Esophagus squamous epithelium (tissue), 5 donors: ENCODE measurements around the gene CHAC2. TPM values are rescaled to one million over a fixed set of nuclear protein-coding genes. Genes with fewer than 3 reads are reported as not detected.
"Not testable (repeated sequence)": the region's sequence is repeated elsewhere in the genome, so short reads cannot be mapped to it uniquely, and the experiment has no call there.

Experiments used
- DNase-seq: peaks from one replicate; lab custom pipeline; 2025; lab: John Stamatoyannopoulos, UW
- H3K27ac ChIP-seq, 4 donors: fragments of 200-600 bp; sonication (generic); one replicate each; pipeline ENCODE4 v1.5.1; 2016 to 2019; ENCODE audit warnings: mild to moderate bottlenecking in 1 of 4
- H3K27me3 ChIP-seq, 4 donors: fragments of 200-600 bp; sonication (generic); 1 replicate in 3 of 4; 2 replicates in 1 of 4; pipeline versions ENCODE4 v1.5.1 to v1.6.0; 2017 to 2021; ENCODE audit warnings: antibody characterized with exemption in 1 of 4
- H3K36me3 ChIP-seq, 3 donors: fragments of 200-600 bp; sonication (generic); one replicate each; pipeline ENCODE4 v1.5.1; 2016 to 2019
- H3K4me1 ChIP-seq, 3 donors: fragments of 200-600 bp; sonication (generic); one replicate each; pipeline ENCODE4 v1.5.1; 2017 to 2019
- H3K4me3 ChIP-seq, 4 donors: fragments of 200-600 bp; sonication (generic); 1 replicate in 3 of 4; 2 replicates in 1 of 4; pipeline ENCODE4 v1.5.1; 2016 to 2019; ENCODE audit warnings: mild to moderate bottlenecking in 2 of 4, moderate library complexity in 1 of 4
- H3K9me3 ChIP-seq, 3 donors: fragments of 200-600 bp; sonication (generic); one replicate each; pipeline ENCODE4 v1.5.1; 2016 to 2019
- CTCF ChIP-seq, 6 experiments: fragments of 450-650 bp in 4 of 6; fragments of 200-600 bp in 2 of 6; sonication (generic) in 2 of 6; IDR thresholded peaks; one replicate each; pipeline ENCODE4 v1.5.1; 2016 to 2019; ENCODE audit warnings: antibody characterized with exemption in 6 of 6, mild to moderate bottlenecking in 4 of 6, moderate library complexity in 4 of 6
- POLR2A ChIP-seq, 4 donors: fragments of 450-650 bp; IDR thresholded peaks; one replicate each; pipeline ENCODE4 v1.6.1; 2017; ENCODE audit warnings: antibody characterized with exemption in 4 of 4, mild to moderate bottlenecking in 4 of 4, moderate library complexity in 3 of 4
- WGBS, 2 donors: methylation state at CpG; one replicate each; pipeline ENCODE4 v1.1.5; 2018; 5-methylcytosine and 5-hydroxymethylcytosine counted together
- intact Hi-C: fragments of 100-400 bp; cut with DNase I; formaldehyde crosslinking; loops from one replicate; pipeline ENCODE4 v1.15.0; 2022
- total RNA-seq, 4 donors: library from RNA; depleted of rRNA; stranded (reverse); fragments of >200 nt; gene quantifications; one replicate each; pipeline ENCODE4 v1.1.0, GENCODE V29; 2016
- donor health status: DM: yes; HTN: yes; CAD: no.

The CHAC2 gene
- total RNA-seq, 4 donors from 2014 or later: 5.0 to 11.3 (median 8.7) TPM

- peaks cover 0 to 41% (median 4%) of the 10 kb centered on the region in 3 donors for H3K36me3 ChIP-seq
- intact Hi-C loops: no loop called here
- no peak for DNase-seq
- TF ChIP-seq POLR2A (IDR thresholded peaks at IDR 0.05): no peak
- no peak for TF ChIP-seq CTCF (IDR thresholded peaks at IDR 0.05)
- WGBS, 2 donors: 42 to 45% methylated on average over 1 of the region's 1 CpG
- peaks cover 0 to 32% (median 0%) of the 10 kb centered on the region in 3 donors for H3K4me1 ChIP-seq
- H3K9me3 ChIP-seq: no peaks in the 10 kb centered on the region
- H3K27ac ChIP-seq: no peak overlapping the region
- H3K27me3 ChIP-seq: no peaks in the 10 kb centered on the region
- H3K4me3 ChIP-seq: no peak overlapping the region
These were observed 15.9 kb upstream of the CHAC2 start for GRCh38 chr2:53751728-53752127.

GRCh38 chr2:53752385-53752784 lies 15.2 kb upstream of the CHAC2 start:
- DNase-seq: no peak
- Histone ChIP-seq H3K4me3 (no peak overlapping the region), H3K9me3 (no peaks in the 10 kb centered on the region), H3K27ac (no peak overlapping the region), H3K27me3 (no peaks in the 10 kb centered on the region), H3K4me1 (peaks cover 0 to 32% (median 0%) of the 10 kb centered on the region in 3 donors), H3K36me3 (peaks cover 0 to 41% (median 4%) of the 10 kb centered on the region in 3 donors)
- TF ChIP-seq POLR2A (IDR thresholded peaks at IDR 0.05) (no peak), CTCF (IDR thresholded peaks at IDR 0.05) (no peak)
- 56 to 65% methylated on average over 4 of the region's 4 CpGs for WGBS, 2 donors
- intact Hi-C loops: no loop called here

- Histone ChIP-seq H3K9me3 (no peaks in the 10 kb centered on the region), H3K4me3 (no peak overlapping the region), H3K27me3 (no peaks in the 10 kb centered on the region), H3K36me3 (peaks cover 0 to 38% (median 4%) of the 10 kb centered on the region in 3 donors), H3K4me1 (peaks cover 0 to 32% (median 0%) of the 10 kb centered on the region in 3 donors), H3K27ac (no peak overlapping the region)
- DNase-seq: no peak
- intact Hi-C loops: no loop called here
- TF ChIP-seq POLR2A (IDR thresholded peaks at IDR 0.05): no peak
- TF ChIP-seq CTCF (IDR thresholded peaks at IDR 0.05): no peak
These were observed 14.6 kb upstream of the CHAC2 start for GRCh38 chr2:53753041-53753440.

GRCh38 chr2:53755121-53755520 lies 12.5 kb upstream of the CHAC2 start:
- TF ChIP-seq POLR2A (IDR thresholded peaks at IDR 0.05) (no peak), CTCF (IDR thresholded peaks at IDR 0.05) (no peak)
- intact Hi-C loops: no loop called here
- no peaks in the 10 kb centered on the region for H3K9me3 ChIP-seq
- WGBS, 2 donors: 51 to 58% methylated on average over 2 of the region's 2 CpGs
- H3K27ac ChIP-seq: no peak overlapping the region
- no peaks in the 10 kb centered on the region for H3K27me3 ChIP-seq
- H3K36me3 ChIP-seq: peaks cover 0 to 43% (median 4%) of the 10 kb centered on the region in 3 donors
- no peak for DNase-seq
- no peak overlapping the region for H3K4me3 ChIP-seq
- peaks cover 0 to 32% (median 0%) of the 10 kb centered on the region in 3 donors for H3K4me1 ChIP-seq

GRCh38 chr2:53756644-53757043 lies 11.0 kb upstream of the CHAC2 start:
- no peaks in the 10 kb centered on the region for H3K9me3 ChIP-seq
- DNase-seq: no peak
- 94% methylated on average over 12 to 15 of the region's 15 CpGs for WGBS, 2 donors
- TF ChIP-seq POLR2A (IDR thresholded peaks at IDR 0.05) (no peak), CTCF (IDR thresholded peaks at IDR 0.05) (no peak)
- intact Hi-C loops: no loop called here
- H3K4me1 ChIP-seq: peaks cover 0 to 19% (median 0%) of the 10 kb centered on the region in 3 donors
- no peak overlapping the region for H3K4me3 ChIP-seq
- no peak overlapping the region for H3K27ac ChIP-seq
- no peaks in the 10 kb centered on the region for H3K27me3 ChIP-seq
- peaks cover 0 to 56% (median 4%) of the 10 kb centered on the region in 3 donors for H3K36me3 ChIP-seq

GRCh38 chr2:53757206-53757605 lies 10.4 kb upstream of the CHAC2 start:
- H3K4me3 ChIP-seq, H3K27me3 ChIP-seq, H3K9me3 ChIP-seq, intact Hi-C loops, DNase-seq, H3K27ac ChIP-seq: not testable (repeated sequence)
- H3K36me3 ChIP-seq: peaks cover 0 to 62% (median 4%) of the 10 kb centered on the region in 3 donors
- H3K4me1 ChIP-seq: peaks cover 0 to 13% (median 0%) of the 10 kb centered on the region in 3 donors
- 95 to 97% methylated on average over 14 of the region's 14 CpGs for WGBS, 2 donors
